Measurements from ENCODE around the gene HVCN1. TPM values are rescaled to one million over a fixed set of nuclear protein-coding genes. Genes with fewer than 3 reads are reported as not detected.

HVCN1 gene
- total and polyA plus RNA-seq, 4 donors, result 10.7 to 21.9 (median 14.2) TPM

DNA sequence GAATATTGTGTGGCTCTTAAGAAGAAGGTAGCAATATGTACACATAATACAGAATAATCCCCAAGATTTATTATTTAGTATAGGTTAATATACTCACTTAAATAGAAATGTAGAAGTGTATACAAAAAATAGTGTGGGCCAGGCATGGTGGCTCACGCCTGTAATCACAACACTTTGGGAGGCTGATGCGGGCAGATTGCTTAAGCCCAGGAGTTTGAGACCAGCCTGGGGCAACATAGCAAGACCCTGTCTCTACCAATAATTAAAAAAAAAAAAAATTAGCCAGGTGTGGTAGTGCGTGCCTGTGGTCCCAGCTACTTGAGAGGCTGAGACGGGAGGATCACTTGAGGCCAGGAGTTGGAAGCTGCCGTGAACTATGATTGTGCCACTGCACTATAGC, 15.3 kb upstream of the HVCN1 start:
- 84% methylated on average over 3 of the region's 5 CpGs for WGBS (ENCODE audit: insufficient coverage)
- Histone ChIP-seq H3K27ac (ENCODE audit: low read depth, low read length) (no peak overlapping the region), H3K9me3 (ENCODE audit: control insufficient read depth, insufficient read depth, low read length) (no peaks in the 10 kb centered on the region), H3K4me3 (ENCODE audit: low read depth, low read length) (no peak overlapping the region), H3K27me3 (ENCODE audit: control insufficient read depth, insufficient read depth, low read length) (no peaks in the 10 kb centered on the region), H3K36me3 (ENCODE audit: control insufficient read depth, insufficient read depth, low read length) (no peaks in the 10 kb centered on the region), H3K4me1 (ENCODE audit: control insufficient read depth, insufficient read depth, low read length) (peaks cover 3% of the 10 kb centered on the region)
- DNase-seq (ENCODE audit: low read depth in 4 of 6, low spot score in 6 of 6), result no peak

DNA sequence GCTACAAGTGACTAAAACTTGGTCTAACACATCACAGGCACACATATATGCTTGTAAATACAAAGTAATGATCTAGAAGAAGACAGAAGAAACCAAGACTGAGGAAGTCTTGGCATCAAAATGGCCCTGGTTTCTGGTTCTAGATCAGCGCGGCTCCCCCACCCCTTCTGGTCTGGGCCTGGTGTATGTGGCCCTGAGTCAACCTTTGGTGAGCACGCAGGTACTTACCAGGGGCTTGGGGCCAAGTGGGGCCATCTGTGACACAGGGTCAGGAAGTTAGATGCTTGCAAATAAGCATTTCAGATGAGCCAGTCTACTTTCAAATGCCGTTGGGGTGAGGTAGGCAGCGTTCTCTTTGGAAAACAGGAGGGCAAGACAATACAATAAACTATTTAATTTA, 13.2 kb upstream of the HVCN1 start:
- Histone ChIP-seq H3K27me3 (ENCODE audit: control insufficient read depth, insufficient read depth, low read length) (no peaks in the 10 kb centered on the region), H3K36me3 (ENCODE audit: control insufficient read depth, insufficient read depth, low read length) (no peaks in the 10 kb centered on the region), H3K4me3 (ENCODE audit: low read depth, low read length) (no peak overlapping the region), H3K27ac (ENCODE audit: low read depth, low read length) (no peak overlapping the region), H3K9me3 (ENCODE audit: control insufficient read depth, insufficient read depth, low read length) (no peaks in the 10 kb centered on the region), H3K4me1 (ENCODE audit: control insufficient read depth, insufficient read depth, low read length) (peaks cover 11% of the 10 kb centered on the region)
- DNase-seq (ENCODE audit: low read depth in 4 of 6, low spot score in 6 of 6), result no peak
- WGBS (ENCODE audit: insufficient coverage), result 95% methylated on average over 2 of the region's 5 CpGs

DNA sequence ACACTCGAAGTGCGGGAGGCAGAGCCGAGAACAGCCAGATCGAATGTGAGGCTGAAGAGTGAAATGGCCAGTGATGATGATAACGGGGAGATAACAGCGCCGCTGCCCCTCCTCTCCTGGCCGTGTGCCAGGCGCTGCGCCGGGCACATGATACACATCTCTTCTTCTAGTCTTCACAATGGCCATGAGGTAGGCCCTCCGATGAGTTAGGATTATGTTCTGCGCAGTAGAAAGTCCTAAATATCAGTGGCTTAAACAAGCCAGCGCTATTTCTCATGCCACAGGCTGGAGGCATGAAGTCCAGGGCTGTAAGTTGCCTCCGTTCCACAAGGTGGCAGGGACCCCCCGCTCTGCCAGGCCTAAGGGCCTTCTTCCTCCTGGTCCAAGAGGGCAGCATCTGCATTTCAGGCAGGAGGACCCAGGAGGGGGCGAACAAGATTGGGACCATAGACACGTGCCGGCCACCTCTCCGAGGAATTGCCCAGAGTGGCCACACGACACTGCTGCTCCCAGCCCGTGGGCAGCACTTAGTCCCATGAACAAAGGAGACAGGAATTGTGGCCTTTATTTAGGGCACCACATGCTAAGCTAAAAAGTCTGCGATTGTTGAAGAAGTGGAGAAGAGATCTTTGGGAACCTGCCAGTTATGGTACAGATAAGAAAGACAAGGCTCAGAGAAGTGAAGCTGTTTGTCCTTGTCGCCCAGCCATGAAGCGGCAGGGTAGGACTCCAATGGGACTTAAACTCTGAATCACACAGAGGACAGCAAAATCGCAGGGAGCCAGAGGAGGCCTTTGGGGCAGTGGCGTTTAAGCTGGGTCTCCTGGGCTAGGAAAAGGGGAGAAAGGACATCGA, 10.9 kb upstream of the HVCN1 start:
- H3K27ac ChIP-seq (ENCODE audit: low read depth, low read length), result no peak overlapping the region
- no peak overlapping the region for H3K4me3 ChIP-seq (ENCODE audit: low read depth, low read length)
- H3K36me3 ChIP-seq (ENCODE audit: control insufficient read depth, insufficient read depth, low read length), result no peaks in the 10 kb centered on the region
- no peaks in the 10 kb centered on the region for H3K9me3 ChIP-seq (ENCODE audit: control insufficient read depth, insufficient read depth, low read length)
- WGBS (ENCODE audit: insufficient coverage), result 89% methylated on average over 20 of the region's 28 CpGs
- no peak for DNase-seq (ENCODE audit: low read depth in 4 of 6, low spot score in 6 of 6)
- peaks cover 11% of the 10 kb centered on the region for H3K4me1 ChIP-seq (ENCODE audit: control insufficient read depth, insufficient read depth, low read length)
- H3K27me3 ChIP-seq (ENCODE audit: control insufficient read depth, insufficient read depth, low read length), result no peaks in the 10 kb centered on the region

DNA sequence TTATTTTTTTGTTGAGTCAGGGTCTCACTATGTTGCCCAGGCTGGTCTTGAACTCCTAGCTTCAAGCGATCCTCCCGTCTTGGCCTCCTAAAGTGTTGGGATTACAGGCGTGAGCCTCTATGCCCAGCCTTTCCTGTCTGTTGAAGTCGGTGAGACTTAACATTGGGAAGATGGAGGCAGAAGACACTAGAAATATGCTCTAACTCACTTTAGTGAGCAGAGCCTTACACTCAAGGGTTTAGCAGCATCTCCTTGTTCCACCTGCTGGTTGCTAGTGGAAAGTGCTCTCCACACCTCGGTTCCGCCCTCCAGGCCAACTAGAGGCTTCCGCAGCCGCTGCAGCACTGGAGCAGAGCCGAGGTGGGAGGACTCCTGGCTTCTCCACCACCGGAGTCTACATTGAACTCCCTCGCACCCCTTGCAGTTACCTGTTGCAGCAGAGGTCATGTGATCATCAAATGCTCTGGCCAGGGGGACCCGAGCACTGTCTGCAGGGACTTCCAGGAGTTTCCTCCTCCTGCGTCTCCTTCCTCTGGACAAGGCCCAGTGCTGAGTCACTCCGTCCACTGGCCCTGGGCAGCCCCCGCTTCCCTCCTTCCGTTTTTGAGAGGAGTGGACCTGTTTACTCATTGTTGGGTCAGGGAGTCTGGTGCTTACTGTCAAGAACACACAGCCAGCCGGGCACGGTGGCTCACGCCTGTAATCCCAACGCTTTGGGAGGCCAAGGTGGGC, 9.4 kb upstream of the HVCN1 start:
- no peaks in the 10 kb centered on the region for H3K9me3 ChIP-seq (ENCODE audit: control insufficient read depth, insufficient read depth, low read length)
- no peaks in the 10 kb centered on the region for H3K27me3 ChIP-seq (ENCODE audit: control insufficient read depth, insufficient read depth, low read length)
- DNase-seq (ENCODE audit: low read depth in 4 of 6, low spot score in 6 of 6), result peak in 2 of 6 donors; percentile 69 to 71
- peaks cover 11% of the 10 kb centered on the region for H3K4me1 ChIP-seq (ENCODE audit: control insufficient read depth, insufficient read depth, low read length)
- H3K4me3 ChIP-seq (ENCODE audit: low read depth, low read length), result no peak overlapping the region
- 38% methylated on average over 9 of the region's 20 CpGs for WGBS (ENCODE audit: insufficient coverage)
- no peaks in the 10 kb centered on the region for H3K36me3 ChIP-seq (ENCODE audit: control insufficient read depth, insufficient read depth, low read length)
- H3K27ac ChIP-seq (ENCODE audit: low read depth, low read length), result no peak overlapping the region

DNA sequence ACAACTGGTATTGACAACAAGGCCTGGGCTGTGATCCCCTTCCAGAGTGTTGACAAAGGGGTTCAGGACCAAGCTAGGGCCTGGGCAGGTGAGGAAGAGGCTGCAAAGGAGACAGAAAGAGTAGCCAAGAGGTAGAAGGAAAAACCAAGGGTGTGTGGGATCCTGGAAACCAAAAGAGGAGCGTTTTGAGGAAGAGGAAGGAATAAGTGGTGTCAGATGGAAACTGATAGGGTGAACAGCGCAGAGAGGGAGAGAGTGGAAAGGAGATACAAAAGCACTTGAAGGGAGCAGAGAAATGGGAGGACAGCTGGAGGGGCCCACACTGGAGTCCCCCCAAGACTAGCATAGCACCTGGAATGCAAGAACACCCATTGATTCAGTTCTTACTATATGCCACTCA, 8.3 kb upstream of the HVCN1 start:
- no peaks in the 10 kb centered on the region for H3K9me3 ChIP-seq (ENCODE audit: control insufficient read depth, insufficient read depth, low read length)
- H3K27ac ChIP-seq (ENCODE audit: low read depth, low read length), result no peak overlapping the region
- H3K27me3 ChIP-seq (ENCODE audit: control insufficient read depth, insufficient read depth, low read length), result no peaks in the 10 kb centered on the region
- H3K36me3 ChIP-seq (ENCODE audit: control insufficient read depth, insufficient read depth, low read length), result no peaks in the 10 kb centered on the region
- 96% methylated on average over 2 of the region's 2 CpGs for WGBS (ENCODE audit: insufficient coverage)
- DNase-seq (ENCODE audit: low read depth in 4 of 6, low spot score in 6 of 6), result no peak
- H3K4me3 ChIP-seq (ENCODE audit: low read depth, low read length), result no peak overlapping the region
- peaks cover 11% of the 10 kb centered on the region for H3K4me1 ChIP-seq (ENCODE audit: control insufficient read depth, insufficient read depth, low read length)

DNA sequence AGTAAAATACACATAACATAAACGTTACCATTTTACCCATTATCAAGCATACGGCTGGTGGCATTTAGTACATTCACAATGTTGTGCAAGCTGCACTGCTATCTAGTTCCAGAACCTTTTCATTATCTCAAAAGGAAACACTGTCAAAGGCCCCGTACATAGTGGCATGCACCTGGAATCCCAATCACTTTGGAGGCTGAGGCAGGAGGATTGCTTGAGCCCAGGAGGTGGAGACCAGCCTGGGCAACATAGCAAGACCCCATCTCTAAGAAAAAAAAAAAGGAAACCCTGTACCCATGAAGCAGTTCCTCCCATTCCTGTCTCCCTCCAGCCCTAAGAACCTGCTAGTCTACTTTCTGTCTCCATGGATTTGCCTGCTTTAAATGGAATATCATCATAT, 7.4 kb upstream of the HVCN1 start:
- peaks cover 11% of the 10 kb centered on the region for H3K4me1 ChIP-seq (ENCODE audit: control insufficient read depth, insufficient read depth, low read length)
- 100% methylated on average over 1 of the region's 3 CpGs for WGBS (ENCODE audit: insufficient coverage)
- H3K36me3 ChIP-seq (ENCODE audit: control insufficient read depth, insufficient read depth, low read length), result no peaks in the 10 kb centered on the region
- no peak overlapping the region for H3K27ac ChIP-seq (ENCODE audit: low read depth, low read length)
- DNase-seq (ENCODE audit: low read depth in 4 of 6, low spot score in 6 of 6), result no peak
- no peak overlapping the region for H3K4me3 ChIP-seq (ENCODE audit: low read depth, low read length)
- H3K27me3 ChIP-seq (ENCODE audit: control insufficient read depth, insufficient read depth, low read length), result no peaks in the 10 kb centered on the region
- no peaks in the 10 kb centered on the region for H3K9me3 ChIP-seq (ENCODE audit: control insufficient read depth, insufficient read depth, low read length)

DNA sequence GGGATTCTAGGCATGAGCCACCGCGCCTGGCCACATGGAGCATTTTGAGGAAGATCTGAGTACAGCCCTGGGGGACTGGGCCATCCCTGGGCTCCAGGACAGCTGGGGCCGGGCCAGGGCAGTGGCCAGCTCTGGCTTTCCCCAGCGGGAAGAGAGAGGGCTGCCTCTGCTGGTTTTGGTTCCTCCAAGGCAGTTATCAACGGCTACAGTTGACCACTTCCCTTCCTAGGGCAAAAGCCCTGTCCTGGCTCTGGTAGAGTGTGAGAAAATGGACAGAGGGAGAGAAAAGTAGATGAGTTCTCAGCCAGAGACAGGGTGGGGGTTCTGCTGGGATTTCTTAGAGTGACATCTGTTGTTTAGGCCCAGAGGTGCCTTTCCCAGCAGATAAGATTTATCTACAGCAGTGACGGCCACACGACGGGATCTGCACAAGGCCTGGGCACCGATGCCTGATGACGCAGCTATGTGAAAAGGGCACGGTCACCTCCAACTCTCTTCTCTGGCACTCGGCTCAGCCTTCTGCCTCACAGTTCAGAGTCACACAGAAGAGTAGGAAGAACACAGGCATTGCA, 5.5 kb upstream of the HVCN1 start:
- no peak overlapping the region for H3K4me3 ChIP-seq (ENCODE audit: low read depth, low read length)

DNA sequence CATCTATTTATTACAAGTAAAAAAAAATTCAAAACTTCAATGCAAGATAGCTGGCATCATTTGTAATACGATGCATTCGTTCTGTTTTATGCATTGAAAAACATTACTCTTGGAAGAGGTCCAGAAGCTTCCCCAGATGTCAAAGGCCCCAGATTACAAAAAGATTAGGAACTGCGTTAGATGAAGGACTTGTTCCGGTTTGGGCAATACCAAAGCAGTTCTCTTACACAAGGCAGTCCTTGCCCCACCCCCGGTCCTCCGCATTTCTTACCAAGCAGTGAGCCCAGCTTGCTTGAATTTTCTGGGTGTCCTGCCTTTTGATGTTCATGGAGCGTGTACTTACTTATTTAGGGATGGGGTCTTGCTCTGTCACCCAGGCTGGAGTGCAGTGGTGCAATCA, 4.8 kb upstream of the HVCN1 start:
- no peaks in the 10 kb centered on the region for H3K36me3 ChIP-seq (ENCODE audit: control insufficient read depth, insufficient read depth, low read length)
- no peak for DNase-seq (ENCODE audit: low read depth in 4 of 6, low spot score in 6 of 6)
- H3K4me3 ChIP-seq (ENCODE audit: low read depth, low read length), result no peak overlapping the region
- 59% methylated on average over 4 of the region's 7 CpGs for WGBS (ENCODE audit: insufficient coverage)
- H3K9me3 ChIP-seq (ENCODE audit: control insufficient read depth, insufficient read depth, low read length), result no peaks in the 10 kb centered on the region
- H3K4me1 ChIP-seq (ENCODE audit: control insufficient read depth, insufficient read depth, low read length), result peaks cover 16% of the 10 kb centered on the region
- H3K27ac ChIP-seq (ENCODE audit: low read depth, low read length), result no peak overlapping the region
- no peaks in the 10 kb centered on the region for H3K27me3 ChIP-seq (ENCODE audit: control insufficient read depth, insufficient read depth, low read length)

More for the DNA sequence above, 5.5 kb upstream of the HVCN1 start:
- Histone ChIP-seq H3K27ac (ENCODE audit: low read depth, low read length) (no peak overlapping the region), H3K27me3 (ENCODE audit: control insufficient read depth, insufficient read depth, low read length) (no peaks in the 10 kb centered on the region), H3K36me3 (ENCODE audit: control insufficient read depth, insufficient read depth, low read length) (no peaks in the 10 kb centered on the region), H3K9me3 (ENCODE audit: control insufficient read depth, insufficient read depth, low read length) (no peaks in the 10 kb centered on the region), H3K4me1 (ENCODE audit: control insufficient read depth, insufficient read depth, low read length) (peaks cover 17% of the 10 kb centered on the region)
- DNase-seq (ENCODE audit: low read depth in 4 of 6, low spot score in 6 of 6), result peak in 1 of 6 donors; percentile 9
- 71% methylated on average over 12 of the region's 12 CpGs for WGBS (ENCODE audit: insufficient coverage)

DNA sequence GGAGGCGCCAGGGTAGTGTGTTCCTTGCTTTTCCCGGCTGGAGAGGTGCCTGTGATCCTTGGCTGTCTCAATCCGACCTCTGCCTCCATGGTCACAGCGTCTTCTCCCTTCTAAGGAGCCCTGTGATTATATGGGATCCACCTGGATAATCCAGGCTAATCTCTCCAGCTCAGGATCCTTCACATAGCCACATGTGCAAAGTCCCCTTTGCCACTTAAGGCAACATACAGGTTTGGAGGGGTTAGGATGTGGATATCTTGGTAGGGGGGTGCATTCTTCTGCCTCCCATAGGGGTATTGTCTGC, 1.2 kb upstream of the HVCN1 start:
- Histone ChIP-seq H3K4me3 (ENCODE audit: low read depth, low read length) (no peak overlapping the region), H3K27me3 (ENCODE audit: control insufficient read depth, insufficient read depth, low read length) (peaks cover 2% of the 10 kb centered on the region), H3K9me3 (ENCODE audit: control insufficient read depth, insufficient read depth, low read length) (no peaks in the 10 kb centered on the region), H3K27ac (ENCODE audit: low read depth, low read length) (no peak overlapping the region), H3K4me1 (ENCODE audit: control insufficient read depth, insufficient read depth, low read length) (peaks cover 18% of the 10 kb centered on the region), H3K36me3 (ENCODE audit: control insufficient read depth, insufficient read depth, low read length) (peaks cover 4% of the 10 kb centered on the region)
- 93% methylated on average over 2 of the region's 4 CpGs for WGBS (ENCODE audit: insufficient coverage)
- DNase-seq (ENCODE audit: low read depth in 4 of 6, low spot score in 6 of 6), result no peak

Data from spinal cord (tissue), 10 donors.